ENCODE data around the gene TGFBR1. TPM values are rescaled to one million over a fixed set of nuclear protein-coding genes. Genes with fewer than 3 reads are reported as not detected.

The TGFBR1 gene
- polyA plus RNA-seq, 1 donor from 2014 or later, result 78.0 TPM

DNA sequence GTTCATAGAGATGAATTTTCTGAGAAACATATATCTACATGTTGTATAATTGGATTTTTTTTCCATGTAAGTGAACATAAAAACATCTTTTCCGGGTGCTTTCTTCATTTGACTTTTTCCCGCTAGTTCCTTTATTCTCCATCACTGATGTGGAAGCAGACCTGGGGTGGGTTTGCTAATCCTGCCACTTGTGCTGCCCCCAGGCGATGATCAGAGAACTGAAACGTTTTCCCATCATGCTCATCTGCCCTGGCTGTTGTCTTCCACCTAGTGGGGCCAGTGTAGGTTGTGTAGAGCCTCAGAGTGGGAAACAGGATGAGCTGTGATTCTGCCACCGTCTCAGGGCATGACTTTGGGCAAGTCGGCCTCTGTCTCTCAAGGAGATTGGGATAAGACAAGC, 34.2 kb upstream of the TGFBR1 start:
- H2AFZ ChIP-seq (ENCODE audit: low read depth, low read length), result no peak overlapping the region
- no peaks in the 10 kb centered on the region for H3K79me2 ChIP-seq (replicated peaks; ENCODE audit: insufficient read depth, low read length)
- no peaks in the 10 kb centered on the region for H3K36me3 ChIP-seq (ENCODE audit: insufficient read depth, low read length)
- H3K9me2 ChIP-seq (ENCODE audit: insufficient read depth, low read length), result no peaks in the 10 kb centered on the region
- H3K9ac ChIP-seq (ENCODE audit: low read length), result no peak overlapping the region
- no peaks in the 10 kb centered on the region for H4K20me1 ChIP-seq (ENCODE audit: insufficient read depth)
- no peak overlapping the region for H3K4me2 ChIP-seq (ENCODE audit: low read length)
- H3K27ac ChIP-seq (ENCODE audit: low read length), result no peak overlapping the region
- TF ChIP-seq EP300 (conservative IDR thresholded peaks at IDR 0.05; ENCODE audit: poor library complexity, severe bottlenecking), result no peak
- TF ChIP-seq, protein P1, sequence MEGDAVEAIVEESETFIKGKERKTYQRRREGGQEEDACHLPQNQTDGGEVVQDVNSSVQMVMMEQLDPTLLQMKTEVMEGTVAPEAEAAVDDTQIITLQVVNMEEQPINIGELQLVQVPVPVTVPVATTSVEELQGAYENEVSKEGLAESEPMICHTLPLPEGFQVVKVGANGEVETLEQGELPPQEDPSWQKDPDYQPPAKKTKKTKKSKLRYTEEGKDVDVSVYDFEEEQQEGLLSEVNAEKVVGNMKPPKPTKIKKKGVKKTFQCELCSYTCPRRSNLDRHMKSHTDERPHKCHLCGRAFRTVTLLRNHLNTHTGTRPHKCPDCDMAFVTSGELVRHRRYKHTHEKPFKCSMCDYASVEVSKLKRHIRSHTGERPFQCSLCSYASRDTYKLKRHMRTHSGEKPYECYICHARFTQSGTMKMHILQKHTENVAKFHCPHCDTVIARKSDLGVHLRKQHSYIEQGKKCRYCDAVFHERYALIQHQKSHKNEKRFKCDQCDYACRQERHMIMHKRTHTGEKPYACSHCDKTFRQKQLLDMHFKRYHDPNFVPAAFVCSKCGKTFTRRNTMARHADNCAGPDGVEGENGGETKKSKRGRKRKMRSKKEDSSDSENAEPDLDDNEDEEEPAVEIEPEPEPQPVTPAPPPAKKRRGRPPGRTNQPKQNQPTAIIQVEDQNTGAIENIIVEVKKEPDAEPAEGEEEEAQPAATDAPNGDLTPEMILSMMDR (IDR thresholded peaks at IDR 0.05; ENCODE audit: poor library complexity, severe bottlenecking), result no peak
- TF ChIP-seq, protein P2, sequence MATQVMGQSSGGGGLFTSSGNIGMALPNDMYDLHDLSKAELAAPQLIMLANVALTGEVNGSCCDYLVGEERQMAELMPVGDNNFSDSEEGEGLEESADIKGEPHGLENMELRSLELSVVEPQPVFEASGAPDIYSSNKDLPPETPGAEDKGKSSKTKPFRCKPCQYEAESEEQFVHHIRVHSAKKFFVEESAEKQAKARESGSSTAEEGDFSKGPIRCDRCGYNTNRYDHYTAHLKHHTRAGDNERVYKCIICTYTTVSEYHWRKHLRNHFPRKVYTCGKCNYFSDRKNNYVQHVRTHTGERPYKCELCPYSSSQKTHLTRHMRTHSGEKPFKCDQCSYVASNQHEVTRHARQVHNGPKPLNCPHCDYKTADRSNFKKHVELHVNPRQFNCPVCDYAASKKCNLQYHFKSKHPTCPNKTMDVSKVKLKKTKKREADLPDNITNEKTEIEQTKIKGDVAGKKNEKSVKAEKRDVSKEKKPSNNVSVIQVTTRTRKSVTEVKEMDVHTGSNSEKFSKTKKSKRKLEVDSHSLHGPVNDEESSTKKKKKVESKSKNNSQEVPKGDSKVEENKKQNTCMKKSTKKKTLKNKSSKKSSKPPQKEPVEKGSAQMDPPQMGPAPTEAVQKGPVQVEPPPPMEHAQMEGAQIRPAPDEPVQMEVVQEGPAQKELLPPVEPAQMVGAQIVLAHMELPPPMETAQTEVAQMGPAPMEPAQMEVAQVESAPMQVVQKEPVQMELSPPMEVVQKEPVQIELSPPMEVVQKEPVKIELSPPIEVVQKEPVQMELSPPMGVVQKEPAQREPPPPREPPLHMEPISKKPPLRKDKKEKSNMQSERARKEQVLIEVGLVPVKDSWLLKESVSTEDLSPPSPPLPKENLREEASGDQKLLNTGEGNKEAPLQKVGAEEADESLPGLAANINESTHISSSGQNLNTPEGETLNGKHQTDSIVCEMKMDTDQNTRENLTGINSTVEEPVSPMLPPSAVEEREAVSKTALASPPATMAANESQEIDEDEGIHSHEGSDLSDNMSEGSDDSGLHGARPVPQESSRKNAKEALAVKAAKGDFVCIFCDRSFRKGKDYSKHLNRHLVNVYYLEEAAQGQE (IDR thresholded peaks at IDR 0.05; ENCODE audit: borderline replicate concordance), result no peak
- no peak for TF ChIP-seq EZH2 (IDR thresholded peaks at IDR 0.05; ENCODE audit: borderline replicate concordance, insufficient read depth, low read length, poor library complexity, severe bottlenecking)
- TF ChIP-seq MXI1 (conservative IDR thresholded peaks at IDR 0.05; ENCODE audit: poor library complexity, severe bottlenecking), result no peak
- TF ChIP-seq TAF1 (IDR thresholded peaks at IDR 0.05; ENCODE audit: low read depth), result no peak
- TF ChIP-seq SMC3 (conservative IDR thresholded peaks at IDR 0.05; ENCODE audit: poor library complexity), result no peak
- TF ChIP-seq POLR2AphosphoS5 (IDR thresholded peaks at IDR 0.05), result no peak
- TF ChIP-seq RAD21 (conservative IDR thresholded peaks at IDR 0.05), result no peak
- H3F3A ChIP-seq (ENCODE audit: insufficient read depth, low read length, poor library complexity, severe bottlenecking), result no peaks in the 10 kb centered on the region
- H3K9me3 ChIP-seq (ENCODE audit: low read length), result no peaks in the 10 kb centered on the region
- H3K4me3 ChIP-seq (ENCODE audit: low read length), result no peak overlapping the region
- no peaks in the 10 kb centered on the region for H3K27me3 ChIP-seq (ENCODE audit: insufficient read depth, low read depth, low read length)

DNA sequence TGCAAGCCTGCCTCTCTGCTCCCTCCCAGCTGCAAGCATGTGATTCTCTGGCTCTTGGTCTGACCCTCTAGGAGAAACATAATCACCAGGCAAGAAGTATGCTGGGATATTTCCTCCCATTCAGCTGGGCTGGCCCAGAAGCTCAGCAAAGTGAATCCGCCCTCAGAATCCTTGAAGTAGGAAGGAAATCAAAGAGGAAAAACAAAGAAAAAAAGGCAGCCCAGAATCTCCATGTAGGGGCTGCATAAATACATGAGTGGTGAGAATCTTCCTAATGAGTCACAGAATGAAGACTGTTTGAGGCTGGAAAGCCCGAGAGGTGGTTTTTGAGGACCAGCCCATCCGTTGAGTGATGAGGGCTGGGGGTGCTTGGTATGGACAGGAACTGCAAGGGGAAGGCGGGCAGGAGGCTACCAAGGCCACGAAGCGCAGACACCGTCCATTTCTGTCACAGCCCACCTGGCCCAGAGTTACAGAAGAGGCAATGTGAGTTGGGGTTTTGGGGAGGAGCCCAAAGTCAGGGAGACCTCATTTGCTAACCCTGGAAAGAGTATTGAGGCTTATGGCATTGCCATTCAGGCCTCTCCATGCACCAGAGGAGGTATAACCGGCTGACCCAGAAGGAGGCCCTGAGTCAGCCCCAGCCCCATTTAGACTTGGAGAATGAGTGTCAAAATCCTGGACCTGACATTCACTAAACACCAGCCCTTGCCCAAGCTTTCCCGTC, 33.4 kb upstream of the TGFBR1 start:
- Histone ChIP-seq H3K4me2 (ENCODE audit: low read length) (no peak overlapping the region), H2AFZ (ENCODE audit: low read depth, low read length) (no peak overlapping the region)

More for the DNA sequence above, 33.4 kb upstream of the TGFBR1 start:
- Histone ChIP-seq H3K27ac (ENCODE audit: low read length) (no peak overlapping the region), H3K9me2 (ENCODE audit: insufficient read depth, low read length) (no peaks in the 10 kb centered on the region), H3K9me3 (ENCODE audit: low read length) (no peaks in the 10 kb centered on the region), H3K4me3 (ENCODE audit: low read length) (no peak overlapping the region), H3K27me3 (ENCODE audit: insufficient read depth, low read depth, low read length) (no peaks in the 10 kb centered on the region), H3F3A (ENCODE audit: insufficient read depth, low read length, poor library complexity, severe bottlenecking) (no peaks in the 10 kb centered on the region), H3K9ac (ENCODE audit: low read length) (no peak overlapping the region), H4K20me1 (ENCODE audit: insufficient read depth) (no peaks in the 10 kb centered on the region), H3K79me2 (replicated peaks; ENCODE audit: insufficient read depth, low read length) (no peaks in the 10 kb centered on the region), H3K36me3 (ENCODE audit: insufficient read depth, low read length) (no peaks in the 10 kb centered on the region)
- no peak for TF ChIP-seq TAF1 (IDR thresholded peaks at IDR 0.05; ENCODE audit: low read depth)
- no peak for TF ChIP-seq EZH2 (IDR thresholded peaks at IDR 0.05; ENCODE audit: borderline replicate concordance, insufficient read depth, low read length, poor library complexity, severe bottlenecking)
- TF ChIP-seq EP300 (conservative IDR thresholded peaks at IDR 0.05; ENCODE audit: poor library complexity, severe bottlenecking), result no peak
- no peak for TF ChIP-seq POLR2AphosphoS5 (IDR thresholded peaks at IDR 0.05)
- TF ChIP-seq, protein P1 (IDR thresholded peaks at IDR 0.05; ENCODE audit: poor library complexity, severe bottlenecking), result no peak
- no peak for TF ChIP-seq MXI1 (conservative IDR thresholded peaks at IDR 0.05; ENCODE audit: poor library complexity, severe bottlenecking)
- no peak for TF ChIP-seq SMC3 (conservative IDR thresholded peaks at IDR 0.05; ENCODE audit: poor library complexity)
- no peak for TF ChIP-seq RAD21 (conservative IDR thresholded peaks at IDR 0.05)
- TF ChIP-seq, protein P2 (IDR thresholded peaks at IDR 0.05; ENCODE audit: borderline replicate concordance), result no peak

All from neural cell (in vitro differentiated cells).